HepG2 (cell line): ENCODE results near the gene BMX. TPM values are rescaled to one million over a fixed set of nuclear protein-coding genes. Genes with fewer than 3 reads are reported as not detected.

Source experiments
- BRCA1 ChIP-seq: sonication (generic); formaldehyde crosslinking; IDR thresholded peaks from 2 replicates; pipeline ENCODE4 v1.4.0; 2020; ENCODE audit warnings: missing genetic modification reagents
- CCDC6 ChIP-seq: sonication (generic); formaldehyde crosslinking; IDR thresholded peaks from 2 replicates; pipeline ENCODE4 v1.8.1; 2022; ENCODE audit warnings: mild to moderate bottlenecking, missing genetic modification reagents, moderate library complexity
- CTCF ChIP-seq: sonication (generic); formaldehyde crosslinking; IDR thresholded peaks from 2 replicates; pipeline ENCODE4 v1.5.0; 2020; ENCODE audit warnings: mild to moderate bottlenecking, missing genetic modification reagents, moderate library complexity
- ELF1 ChIP-seq: sonication (generic); formaldehyde crosslinking; IDR thresholded peaks from 2 replicates; pipeline ENCODE4 v1.4.0; 2020; ENCODE audit warnings: missing genetic modification reagents
- GABPB1 ChIP-seq: IDR thresholded peaks from 2 replicates; pipeline ENCODE4 v1.6.1; 2016; ENCODE audit warnings: mild to moderate bottlenecking, missing genetic modification reagents, moderate library complexity, missing compliant biosample characterization
- HOXA3 ChIP-seq: sonication (generic); formaldehyde crosslinking; IDR thresholded peaks from 2 replicates; pipeline ENCODE4 v1.5.0; 2020; ENCODE audit warnings: missing genetic modification reagents
- KDM2A ChIP-seq: sonication (generic); formaldehyde crosslinking; IDR thresholded peaks from 2 replicates; pipeline ENCODE4 v1.4.0; 2020; ENCODE audit warnings: low read depth, missing genetic modification reagents, borderline replicate concordance
- KDM5B ChIP-seq: sonication (generic); formaldehyde crosslinking; IDR thresholded peaks from 2 replicates; pipeline ENCODE4 v1.4.0; 2020; ENCODE audit warnings: missing genetic modification reagents, mild to moderate bottlenecking, borderline replicate concordance
- KDM6A ChIP-seq: IDR thresholded peaks from 2 replicates; pipeline ENCODE4 v1.6.1; 2016; ENCODE audit warnings: low read depth
- NFE2 ChIP-seq: sonication (generic); formaldehyde crosslinking; IDR thresholded peaks from 2 replicates; pipeline ENCODE4 v1.4.0; 2020; ENCODE audit warnings: missing genetic modification reagents
- RFX5 ChIP-seq: IDR thresholded peaks from 2 replicates; pipeline ENCODE4 v1.6.1; 2011; ENCODE audit warnings: low read depth, low read length, improper control_type of control experiment
- SIN3B ChIP-seq: fragments of 150-350 bp; IDR thresholded peaks from 2 replicates; pipeline ENCODE4 v1.6.1; 2014; ENCODE audit warnings: low read length
- SMC3 ChIP-seq: IDR thresholded peaks from 2 replicates; pipeline ENCODE4 v1.6.1; 2011; ENCODE audit warnings: low read length, improper control_type of control experiment
- ZBTB20 ChIP-seq: sonication (generic); formaldehyde crosslinking; IDR thresholded peaks from 2 replicates; pipeline ENCODE4 v1.8.1; 2023; ENCODE audit warnings: missing genetic modification reagents, low read depth, mild to moderate bottlenecking, borderline replicate concordance
- ZBTB39 ChIP-seq: sonication (generic); formaldehyde crosslinking; IDR thresholded peaks from 2 replicates; pipeline ENCODE4 v1.5.0; 2020; ENCODE audit warnings: missing genetic modification reagents
- ZBTB7B ChIP-seq: sonication (generic); formaldehyde crosslinking; IDR thresholded peaks from 2 replicates; pipeline ENCODE4 v1.4.0; 2020; ENCODE audit warnings: missing genetic modification reagents
- ZNF251 ChIP-seq: sonication (generic); formaldehyde crosslinking; IDR thresholded peaks from 2 replicates; pipeline ENCODE4 v1.9.0; 2021; ENCODE audit warnings: mild to moderate bottlenecking, missing genetic modification reagents
- ZNF292 ChIP-seq: sonication (generic); formaldehyde crosslinking; IDR thresholded peaks from 2 replicates; pipeline ENCODE4 v1.8.1; 2022; ENCODE audit warnings: mild to moderate bottlenecking, low read depth, missing genetic modification reagents, borderline replicate concordance
- ZNF326 ChIP-seq: sonication (generic); formaldehyde crosslinking; IDR thresholded peaks from 2 replicates; pipeline ENCODE4 v1.4.0; 2020; ENCODE audit warnings: missing genetic modification reagents, borderline replicate concordance
- ZNF343 ChIP-seq: sonication (generic); formaldehyde crosslinking; IDR thresholded peaks from 2 replicates; pipeline ENCODE4 v1.4.0; 2020; ENCODE audit warnings: mild to moderate bottlenecking, missing genetic modification reagents
- ZNF501 ChIP-seq: sonication (generic); formaldehyde crosslinking; IDR thresholded peaks from 2 replicates; pipeline ENCODE4 v1.5.1; 2020; ENCODE audit warnings: mild to moderate bottlenecking, moderate library complexity, missing genetic modification reagents
- ZNF709 ChIP-seq: sonication (generic); formaldehyde crosslinking; IDR thresholded peaks from 2 replicates; pipeline ENCODE4 v1.5.0; 2020; ENCODE audit warnings: mild to moderate bottlenecking, missing genetic modification reagents
- ZZZ3 ChIP-seq: sonication (generic); formaldehyde crosslinking; IDR thresholded peaks from 2 replicates; pipeline ENCODE4 v1.4.0; 2020; ENCODE audit warnings: missing genetic modification reagents, mild to moderate bottlenecking, borderline replicate concordance
- polyA plus RNA-seq, 8 experiments: library from polyadenylated mRNA; depleted of rRNA in 3 of 8; stranded (reverse) in 7 of 8; unstranded in 1 of 8; fragments of >200 nt; fragmentation: Illumina TruSeq in 4 of 8; extraction: Trizol in 4 of 8; gene quantifications; 2 replicates each; pipeline versions ENCODE4 v1.2.1 to v1.2.3, GENCODE V29; 2011 to 2016; ENCODE audit warnings: low read depth in 4 of 8, missing spikeins in 1 of 8, mixed read lengths in 1 of 8; ENCODE audit not compliant: insufficient read depth in 1 of 8
- total RNA-seq, 5 experiments: library from RNA; depleted of rRNA; stranded (reverse); fragments of >200 nt; fragmentation: Illumina TruSeq; extraction: Trizol; gene quantifications; 2 replicates each; pipeline ENCODE4 v1.2.3, GENCODE V29; 2016; ENCODE audit warnings: low read depth in 1 of 5
- TF ChIP-seq, protein P1 (sequence below): sonication (generic); formaldehyde crosslinking; IDR thresholded peaks from 2 replicates; pipeline ENCODE4 v1.5.0; 2020; ENCODE audit warnings: missing genetic modification reagents, mild to moderate bottlenecking, borderline replicate concordance

The BMX gene
- total and polyA plus RNA-seq, 2 of the 13 experiments (the other 11 are each of a cell fraction or from before 2014, with no cell fraction given) = not detected

DNA sequence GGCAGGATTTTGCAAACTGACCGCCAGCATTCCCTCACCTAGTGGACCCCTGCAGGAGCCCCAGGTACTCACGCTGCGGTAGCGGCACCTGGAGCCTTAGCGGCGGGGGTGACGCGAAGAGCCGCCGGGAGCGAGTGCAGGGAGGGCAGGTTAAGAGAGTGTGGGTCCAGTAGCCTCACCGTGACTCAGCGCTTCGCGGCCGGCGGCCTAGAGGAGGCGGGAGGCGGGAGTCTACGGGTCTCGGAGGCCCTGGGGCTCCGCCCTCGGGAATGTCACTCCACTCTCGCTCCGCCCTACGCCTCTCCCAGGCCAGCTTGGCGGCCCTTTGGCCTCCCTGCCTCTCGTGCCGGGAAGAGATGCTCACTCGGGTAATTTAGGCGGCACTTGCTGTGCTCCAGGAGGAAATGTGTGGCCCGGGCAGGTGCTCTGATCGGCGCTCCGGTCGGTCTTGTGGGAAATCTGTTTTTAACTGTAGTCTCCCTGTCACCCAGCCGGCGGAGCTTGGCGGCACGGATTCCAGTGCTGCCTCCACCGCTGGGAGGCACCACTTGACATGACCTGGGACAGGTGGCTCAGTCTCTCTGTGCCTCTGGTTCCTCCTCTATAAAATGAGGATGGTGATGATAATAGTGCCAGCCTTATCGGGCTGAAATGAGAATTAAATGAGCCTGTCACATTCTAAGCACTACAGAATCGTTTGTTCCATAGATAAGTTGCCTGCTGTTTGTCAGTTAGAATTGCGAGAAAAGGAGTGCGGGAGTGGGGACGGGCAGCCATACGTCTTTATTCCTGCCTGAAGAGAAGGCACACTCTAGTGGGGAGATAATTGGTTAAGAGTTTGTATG is 7.3 kb upstream of the BMX start, which contains the start of gene PIR (continued):
- TF ChIP-seq SIN3B = no peak
- TF ChIP-seq KDM5B (CRISPR knock-in tag) = no peak
- TF ChIP-seq KDM2A (CRISPR knock-in tag) = 0 out of 2 replicates have a peak, but pooled peaks have one; percentile 52
- 0 out of 2 replicates have a peak, but pooled peaks have one; percentile 25 for TF ChIP-seq ZNF501 (CRISPR knock-in tag)
- no peak for TF ChIP-seq BRCA1 (CRISPR knock-in tag)
- TF ChIP-seq NFE2 (CRISPR knock-in tag) = peak; percentile 85; the same call in 1 of the 2 replicates
- TF ChIP-seq ZNF251 (CRISPR knock-in tag) = no peak
- no peak for TF ChIP-seq ELF1
- peak; percentile 35; the same call in 1 of the 2 replicates for TF ChIP-seq HOXA3 (CRISPR knock-in tag)
- no peak for TF ChIP-seq ZBTB39 (CRISPR knock-in tag)
- TF ChIP-seq ZZZ3 (CRISPR knock-in tag) = no peak
- TF ChIP-seq ZBTB7B (CRISPR knock-in tag) = no peak
- no peak for TF ChIP-seq KDM6A (CRISPR knock-in tag)
- TF ChIP-seq RFX5 = no peak
- no peak for TF ChIP-seq SMC3
- TF ChIP-seq ZBTB20 (CRISPR knock-in tag) = no peak
- TF ChIP-seq, protein P1, sequence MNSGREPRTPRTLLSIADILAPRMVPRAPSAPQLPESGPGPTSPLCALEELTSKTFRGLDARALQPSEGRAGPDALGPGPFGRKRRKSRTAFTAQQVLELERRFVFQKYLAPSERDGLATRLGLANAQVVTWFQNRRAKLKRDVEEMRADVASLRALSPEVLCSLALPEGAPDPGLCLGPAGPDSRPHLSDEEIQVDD = no peak
- TF ChIP-seq ZNF292 = peak; percentile 62
- TF ChIP-seq ZNF326 (CRISPR knock-in tag) = no peak
- 0 out of 2 replicates have a peak, but pooled peaks have one; percentile 29 for TF ChIP-seq ZNF709
- TF ChIP-seq GABPB1 (CRISPR knock-in tag) = peak; percentile 36; the same call in 1 of the 2 replicates
- 0 out of 2 replicates have a peak, but pooled peaks have one; percentile 38 for TF ChIP-seq ZNF343 (CRISPR knock-in tag)
- TF ChIP-seq CTCF (CRISPR knock-in tag) = peak; percentile 68
- TF ChIP-seq CCDC6 (CRISPR knock-in tag) = no peak
